ENCODE measurements around the gene MED26.

Gene MED26

GRCh38 chr19:16572332-16573211 is 55.4 kb downstream of the MED26 start, which contains the start of gene SLC35E1:
SLC35E1 (minus strand) TSS chr19:16572415; CDS start chr19:16572364, 51 bp downstream.
- H3K4me3 ChIP-seq (ENCODE audit: control insufficient read depth, low read depth, low read length): peak within 1 kb of the TSS; percentile 95
- DNase-seq (ENCODE audit: low read depth): peak; percentile 87
- TF ChIP-seq CTCF (conservative IDR thresholded peaks at IDR 0.05; ENCODE audit: control insufficient read depth, insufficient read depth, low read depth, low read length): no peak

- peak overlapping the region; percentile 67 for H3K4me3 ChIP-seq (ENCODE audit: control insufficient read depth, low read depth, low read length)
- peak; percentile 17 for DNase-seq (ENCODE audit: low read depth)
- no peak for TF ChIP-seq CTCF (conservative IDR thresholded peaks at IDR 0.05; ENCODE audit: control insufficient read depth, insufficient read depth, low read depth, low read length)
Measured at GRCh38 chr19:16571822-16572331, 56.1 kb downstream of the MED26 start.

GRCh38 chr19:16571283-16571682 is 56.7 kb downstream of the MED26 start:
- H3K4me3 ChIP-seq (ENCODE audit: control insufficient read depth, low read depth, low read length): peak overlapping the region; percentile 67
- TF ChIP-seq CTCF (conservative IDR thresholded peaks at IDR 0.05; ENCODE audit: control insufficient read depth, insufficient read depth, low read depth, low read length): no peak
- peak; percentile 75 for DNase-seq (ENCODE audit: low read depth)

- no peak for DNase-seq (ENCODE audit: low read depth)
- TF ChIP-seq CTCF (conservative IDR thresholded peaks at IDR 0.05; ENCODE audit: control insufficient read depth, insufficient read depth, low read depth, low read length): no peak
- no peak overlapping the region for H3K4me3 ChIP-seq (ENCODE audit: control insufficient read depth, low read depth, low read length)
Measured at GRCh38 chr19:16569609-16570320, 58.2 kb downstream of the MED26 start.

GRCh38 chr19:16566702-16567101 is 61.3 kb downstream of the MED26 start:
- TF ChIP-seq CTCF (conservative IDR thresholded peaks at IDR 0.05; ENCODE audit: control insufficient read depth, insufficient read depth, low read depth, low read length): no peak
- H3K4me3 ChIP-seq (ENCODE audit: control insufficient read depth, low read depth, low read length): no peak overlapping the region
- no peak for DNase-seq (ENCODE audit: low read depth)

- no peak overlapping the region for H3K4me3 ChIP-seq (ENCODE audit: control insufficient read depth, low read depth, low read length)
- DNase-seq (ENCODE audit: low read depth): no peak
- TF ChIP-seq CTCF (conservative IDR thresholded peaks at IDR 0.05; ENCODE audit: control insufficient read depth, insufficient read depth, low read depth, low read length): no peak
Measured at GRCh38 chr19:16566161-16566560, 61.8 kb downstream of the MED26 start.
